IMR-90 (cell line): Measurements from ENCODE around the gene FRG1.
A peak's percentile ranks its signal among the peaks of the same experiment; 100 is the strongest.

Experiments used
- CTCF ChIP-seq: conservative IDR thresholded peaks from 2 replicates; pipeline ENCODE4 v1.5.1; 2012; ENCODE audit warnings: mild to moderate bottlenecking, low read depth, low read length, improper control_type of control experiment
- POLR2A ChIP-seq: IDR thresholded peaks from 2 replicates; pipeline ENCODE4 v1.6.1; 2012; ENCODE audit warnings: mild to moderate bottlenecking, low read depth, low read length

DNA sequence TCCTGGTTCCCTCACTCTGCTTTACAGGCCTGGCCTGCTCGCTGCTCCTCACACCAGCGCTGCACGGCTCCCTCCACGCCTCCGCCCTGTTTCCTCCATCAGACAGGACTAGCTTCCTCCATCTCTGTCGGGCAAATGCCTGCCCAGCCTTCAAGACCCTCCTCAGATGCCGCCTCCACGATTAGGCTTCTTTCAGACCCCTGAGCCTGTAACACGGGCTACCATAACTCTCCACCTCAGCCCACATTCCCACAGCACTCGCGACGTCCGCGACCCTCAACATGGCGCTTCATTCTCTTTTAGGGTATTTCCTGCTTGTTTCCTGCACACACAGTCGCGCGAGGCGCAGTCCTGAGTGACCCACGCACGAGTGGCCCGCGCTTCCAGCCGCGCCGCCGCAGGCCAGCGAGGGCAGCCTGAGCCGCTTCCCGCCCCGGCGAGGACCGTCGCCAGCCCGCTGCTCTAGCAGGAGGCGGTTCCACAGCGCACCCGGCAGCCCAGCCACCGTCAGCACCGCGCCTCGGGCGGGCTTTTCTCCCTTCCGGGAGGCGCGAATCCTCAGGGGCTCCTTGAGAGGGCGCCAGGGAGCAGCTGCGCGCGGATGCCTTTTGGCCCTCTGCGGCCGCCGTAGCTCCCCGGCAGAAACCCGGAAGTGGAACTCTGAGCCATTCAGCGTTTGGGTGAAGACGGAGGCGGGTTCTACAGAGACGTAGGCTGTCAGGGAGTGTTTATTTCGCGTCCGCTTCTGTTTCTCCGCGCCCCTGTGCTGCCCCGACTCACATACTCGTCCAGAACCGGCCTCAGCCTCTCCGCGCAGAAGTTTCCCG, at the start of gene FRG1:
- TF ChIP-seq CTCF (peak; percentile 99), POLR2A (peak; percentile 75)
